Activated CD8-positive, alpha-beta memory T cell treated with anti-CD3 and anti-CD28 coated beads for 1 hour (primary cell): Measurements from ENCODE around the gene SLC13A5.
A peak's percentile ranks its signal among the peaks of the same experiment; 100 is the strongest.
"Not testable (repeated sequence)": the region's sequence is repeated elsewhere in the genome, so short reads cannot be mapped to it uniquely, and the experiment has no call there.

Experiments used
- DNase-seq, 2 donors: peaks; one replicate each; pipeline ENCODE4 v3.0.0-alpha.2; 2020; ENCODE audit warnings: low read depth in 1 of 2; ENCODE audit errors: extremely low read depth in 1 of 2

SLC13A5 gene

DNA sequence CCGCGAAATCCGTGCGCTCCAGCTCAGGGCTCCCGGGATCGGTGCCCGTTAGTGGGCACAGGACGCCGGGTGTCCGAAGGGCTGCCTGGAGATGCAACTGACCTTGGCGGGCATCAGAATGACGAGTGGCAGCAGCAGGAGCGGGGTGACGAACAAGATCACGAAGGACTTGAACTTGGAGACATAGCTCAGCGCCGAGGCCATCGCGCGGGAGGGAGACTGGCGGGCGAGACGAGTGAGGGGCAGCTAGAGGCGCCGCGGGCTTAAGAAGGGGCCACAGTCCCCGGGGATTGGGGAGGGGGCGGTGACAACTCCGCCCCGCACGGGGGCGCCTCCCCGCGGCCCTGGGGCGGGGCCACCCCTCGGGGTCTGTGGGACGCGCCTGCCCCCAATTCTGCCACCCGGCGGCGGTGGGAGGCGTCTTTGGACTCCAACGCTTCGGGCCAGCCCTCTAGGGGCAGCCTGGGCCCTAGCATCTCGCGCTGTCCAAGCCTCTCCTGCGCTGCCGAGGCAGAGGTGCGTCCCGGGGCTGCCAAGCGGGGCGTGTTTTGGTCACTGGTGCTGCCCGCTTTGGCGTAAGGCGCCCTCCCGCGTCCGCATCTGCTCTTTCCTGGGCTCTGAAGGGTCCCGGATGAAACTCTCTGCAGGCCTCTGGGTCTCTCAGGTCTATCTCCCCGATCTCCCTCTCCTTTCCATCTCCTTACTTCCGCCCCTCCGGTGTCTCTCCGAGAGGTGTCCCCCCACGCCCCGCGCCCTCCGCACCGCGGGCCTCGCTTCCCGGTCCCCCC, at the start of gene SLC13A5:
SLC13A5 (minus strand) TSS at position 240 of the 788 bp plus-strand sequence; CDS start at position 204, 36 bp downstream.
- DNase-seq = no peak

DNA sequence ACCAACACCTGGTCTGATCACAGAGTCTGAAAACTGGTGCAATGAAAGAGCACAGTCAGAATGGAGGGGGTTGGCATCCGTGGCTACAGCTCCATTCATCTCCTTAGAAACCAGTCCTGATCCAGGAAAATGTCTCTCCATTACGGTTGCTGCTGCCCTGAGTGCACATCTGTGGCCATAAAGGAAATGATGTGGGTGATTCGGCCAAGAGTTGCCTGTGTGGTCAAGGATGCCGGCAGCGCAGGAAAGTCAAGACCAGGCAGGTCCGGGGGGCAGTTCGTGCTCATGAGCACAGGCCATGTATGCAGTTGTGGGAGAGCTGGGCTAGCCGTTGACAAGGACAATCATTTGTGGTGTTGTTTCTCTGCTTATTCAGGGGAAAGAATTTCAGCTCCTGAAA, 48.6 kb upstream of the SLC13A5 start:
- DNase-seq = no peak

DNA sequence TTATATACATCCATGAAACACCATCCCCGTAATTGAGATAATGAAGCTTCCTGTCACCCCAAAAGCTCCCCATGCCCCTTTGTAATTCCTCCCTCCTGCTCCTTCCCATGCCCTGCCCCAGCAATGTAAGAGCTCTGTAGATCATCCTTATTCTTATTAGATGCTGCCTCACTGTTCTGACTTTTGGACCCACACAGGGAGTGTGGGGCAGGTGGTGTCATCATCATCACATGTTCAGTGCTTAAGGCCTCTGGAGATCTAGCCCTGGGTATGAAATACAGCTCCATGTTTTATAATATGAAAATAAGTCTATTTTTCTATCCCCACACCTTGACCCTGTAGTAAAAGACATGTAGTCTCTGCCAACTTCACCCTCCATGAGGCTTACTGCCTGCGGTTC, 44.6 kb upstream of the SLC13A5 start:
- DNase-seq = no peak

GRCh38 chr17:6756425-6757031, 43.4 kb upstream of the SLC13A5 start:
- no peak for DNase-seq

GRCh38 chr17:6755731-6756184, 42.6 kb upstream of the SLC13A5 start, which contains the start of gene XAF1:
Gene XAF1, plus strand, starts transcription at chr17:6756046. Its CDS starts 33 bp downstream, at chr17:6756079.
- peak in 1 of 2 donors; percentile 46 for DNase-seq

- no peak for DNase-seq
These were observed 42.1 kb upstream of the SLC13A5 start for GRCh38 chr17:6755281-6755680.

GRCh38 chr17:6753546-6753945, 40.4 kb upstream of the SLC13A5 start:
- DNase-seq = no peak

DNA sequence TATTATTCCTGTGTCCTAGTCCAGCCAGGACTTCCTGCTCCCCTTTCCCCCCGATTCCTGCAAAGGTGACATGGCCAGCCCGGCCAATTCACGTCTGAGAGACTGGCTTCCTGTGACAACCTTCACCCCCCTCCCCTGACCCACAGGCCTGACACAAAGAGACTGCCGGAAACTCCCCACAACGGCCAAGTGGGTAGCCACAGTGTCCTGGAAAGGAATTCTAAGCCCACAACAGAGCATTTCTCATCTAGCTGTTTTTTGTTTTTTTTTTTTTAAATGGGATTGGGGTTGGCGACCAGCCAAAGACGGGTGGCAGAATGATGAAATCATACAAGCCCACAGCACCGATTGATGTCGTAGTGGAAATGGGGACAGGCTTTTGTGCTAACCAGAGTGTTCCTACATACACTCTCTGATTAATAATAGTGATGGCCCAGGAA, 39.9 kb upstream of the SLC13A5 start:
- peak; percentile 12 to 52 for DNase-seq

DNA sequence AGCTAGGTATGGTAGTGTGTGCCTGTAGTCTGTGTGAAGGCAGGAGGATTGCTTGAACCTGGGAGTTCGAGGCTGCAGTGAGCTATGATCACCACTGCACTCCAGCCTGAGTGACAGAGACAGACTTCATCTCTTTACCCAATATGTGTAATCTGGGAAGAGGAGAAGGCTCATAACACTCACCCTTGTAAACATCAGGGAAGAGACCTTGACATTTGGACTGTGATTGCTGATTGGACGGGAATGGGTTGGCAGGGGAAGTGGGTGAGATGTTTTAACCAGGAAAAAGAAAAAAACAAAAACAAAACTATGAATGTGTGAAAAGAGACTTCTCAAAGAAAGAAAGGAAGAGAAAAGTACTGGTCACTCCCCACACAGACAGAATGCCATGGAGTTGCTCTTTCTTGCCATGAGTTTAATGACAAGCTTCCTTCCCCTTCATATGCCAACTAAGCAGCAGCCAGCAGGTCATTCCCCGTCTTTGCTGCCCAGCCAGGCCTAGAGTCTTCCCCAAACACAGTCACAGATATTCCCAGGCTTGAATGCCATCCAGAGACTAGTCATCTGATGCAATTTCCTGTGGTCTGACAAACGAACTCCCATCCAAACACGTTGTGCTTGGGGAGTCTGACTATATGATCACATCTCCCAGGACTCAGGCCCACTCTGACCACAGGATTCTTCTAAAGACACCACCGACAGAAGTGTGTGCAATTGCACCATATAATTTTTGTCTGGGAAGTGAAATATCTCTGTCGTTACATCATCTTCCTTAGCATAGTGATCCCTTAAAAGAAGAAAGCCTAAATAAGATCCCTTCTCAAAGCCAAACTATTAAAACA, 39.1 kb upstream of the SLC13A5 start:
- no peak for DNase-seq

GRCh38 chr17:6749519-6749918, 36.4 kb upstream of the SLC13A5 start:
- DNase-seq = no peak

GRCh38 chr17:6748617-6749016, 35.4 kb upstream of the SLC13A5 start:
- no peak for DNase-seq

DNA sequence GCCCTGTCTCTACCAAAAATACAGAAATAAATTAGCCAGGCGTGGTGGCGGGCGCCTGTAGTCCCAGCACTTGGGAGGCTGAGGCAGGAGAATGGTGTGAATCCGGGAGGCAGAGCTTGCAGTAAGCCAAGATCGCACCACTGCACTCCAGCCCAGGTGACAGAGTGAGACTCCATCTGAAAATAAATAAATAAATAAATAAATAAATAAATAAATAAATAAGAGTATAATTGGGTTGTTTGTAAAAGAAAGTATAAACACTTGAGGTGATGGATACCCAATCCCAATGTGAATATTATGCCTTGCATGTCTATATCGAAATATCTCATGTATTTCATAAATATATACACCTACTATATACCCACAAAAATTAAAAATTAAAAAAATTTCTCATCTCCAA, 33.5 kb upstream of the SLC13A5 start:
- not testable (repeated sequence) for DNase-seq

- no peak for DNase-seq
These were observed 16.4 kb upstream of the SLC13A5 start for GRCh38 chr17:6729531-6729930.

GRCh38 chr17:6724009-6724408, 10.8 kb upstream of the SLC13A5 start:
- DNase-seq = no peak

GRCh38 chr17:6721744-6722143, 8.6 kb upstream of the SLC13A5 start:
- no peak for DNase-seq

DNA sequence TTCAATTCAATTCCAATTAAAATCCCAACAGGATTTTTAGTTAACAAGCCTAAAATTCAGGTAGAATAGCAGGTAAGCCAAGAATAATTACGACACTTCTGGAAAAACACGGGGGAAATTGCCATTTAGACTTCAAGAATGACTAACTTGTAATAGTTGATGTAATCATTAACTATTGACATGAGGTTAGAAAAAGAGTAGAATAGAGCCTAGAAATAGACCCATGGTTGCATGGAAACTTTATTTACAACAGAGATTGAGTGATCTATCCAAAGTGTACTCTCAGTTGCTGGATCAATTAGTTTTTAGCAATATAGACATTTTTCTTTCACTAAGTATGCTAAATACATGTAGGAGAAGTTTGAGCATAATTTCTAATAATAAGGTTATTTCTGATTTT, 3.6 kb upstream of the SLC13A5 start:
- DNase-seq = no peak

GRCh38 chr17:6714315-6714874, 1.2 kb upstream of the SLC13A5 start:
- no peak for DNase-seq

DNA sequence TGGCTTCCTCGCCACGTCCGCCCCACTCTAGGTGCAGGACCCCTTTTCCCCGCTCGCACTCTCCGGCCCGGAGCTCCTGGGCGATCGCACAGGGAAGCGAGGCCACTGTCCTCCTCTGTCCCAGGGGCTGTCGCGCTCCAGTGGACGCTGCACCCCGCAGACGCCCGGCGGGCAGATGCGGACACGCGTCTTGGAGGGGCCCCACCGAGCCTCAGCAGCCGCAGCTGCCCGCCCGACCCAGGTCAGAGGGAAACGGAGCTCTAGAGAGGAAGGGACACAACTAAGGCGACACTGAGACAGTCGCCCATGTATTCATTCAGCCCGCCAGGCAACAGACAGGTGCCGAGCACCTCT, 726 bp upstream of the SLC13A5 start:
- DNase-seq = no peak

DNA sequence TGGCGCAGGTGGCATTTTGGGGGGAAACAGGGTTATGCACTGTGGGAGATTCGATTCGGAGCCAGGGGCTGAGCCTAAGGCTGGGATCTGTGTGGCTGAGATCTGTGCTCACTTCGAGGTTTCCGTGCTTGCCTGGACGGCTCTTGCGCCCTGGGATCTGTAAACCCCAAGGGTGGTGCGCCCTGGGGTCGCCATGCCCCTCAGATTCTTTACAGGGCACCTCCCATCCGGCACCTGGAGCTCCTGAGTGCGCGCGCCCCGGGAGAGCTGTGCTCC, 377 bp downstream of the SLC13A5 start:
- no peak for DNase-seq

DNA sequence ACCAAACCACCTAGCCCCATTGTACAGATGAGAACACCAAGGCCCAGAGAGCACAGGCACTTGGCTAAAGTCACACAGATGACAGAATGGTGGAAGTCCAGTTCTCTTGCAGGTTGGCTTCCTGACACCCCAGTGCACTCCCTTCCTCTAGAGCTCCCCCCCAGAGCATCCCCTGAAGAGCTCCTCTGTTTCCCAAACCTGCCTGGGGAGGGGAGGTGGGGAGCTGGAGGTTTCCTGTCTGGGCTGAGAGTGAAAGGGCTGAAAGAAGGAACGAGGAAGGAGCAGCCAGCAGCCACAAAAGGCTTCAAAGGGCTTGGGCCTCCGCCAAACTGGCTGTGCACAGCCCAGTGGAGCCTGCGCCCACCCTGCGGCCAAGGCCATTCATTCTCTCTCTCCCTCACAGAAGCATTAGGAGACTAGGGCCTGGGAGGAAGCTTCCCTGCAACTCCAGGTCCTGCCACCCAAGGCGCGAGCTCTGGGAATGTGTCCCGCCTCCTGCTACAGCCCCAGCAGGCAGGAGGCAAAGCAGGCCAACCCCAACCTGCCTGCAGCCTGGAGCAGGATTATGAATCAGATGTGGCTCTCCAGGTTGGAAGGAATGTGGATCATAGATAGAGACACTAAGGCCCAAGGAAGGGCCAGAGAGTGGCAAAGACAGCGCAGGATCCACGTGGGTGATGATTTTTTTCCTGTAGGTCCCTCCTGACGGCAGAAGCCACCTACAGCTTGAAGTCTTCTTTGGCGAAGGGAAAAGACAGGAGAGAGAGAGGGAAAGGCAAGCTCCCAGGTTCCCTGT, 913 bp downstream of the SLC13A5 start:
- no peak for DNase-seq

DNA sequence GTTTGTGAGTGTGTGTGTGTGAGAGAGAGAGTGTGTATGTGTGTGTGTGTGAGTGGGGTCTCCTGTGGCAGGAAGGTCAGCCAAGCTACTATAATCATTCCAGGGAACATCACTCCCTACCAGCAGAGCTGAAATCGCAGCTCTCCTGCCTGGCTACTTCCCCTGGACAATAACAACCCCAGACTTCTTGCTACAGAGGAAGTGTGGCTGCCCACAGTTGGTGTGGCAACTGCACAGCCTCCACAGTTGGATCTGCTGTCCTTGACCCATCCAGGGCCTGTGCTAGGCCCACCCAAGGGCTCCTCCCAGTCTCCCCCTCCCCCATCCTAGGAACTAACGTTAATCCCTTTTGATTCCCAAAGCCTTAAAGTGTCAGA, 1.5 kb downstream of the SLC13A5 start:
- DNase-seq = no peak
